Measurements from ENCODE around the gene TIGD3. TPM values are rescaled to one million over a fixed set of nuclear protein-coding genes. Genes with fewer than 3 reads are reported as not detected.
A peak's percentile ranks its signal among the peaks of the same experiment; 100 is the strongest.

The TIGD3 gene
- total and polyA plus RNA-seq, 2 of the 8 experiments (the other 6 are each of a cell fraction or from before 2014, with no cell fraction given), result 1.1 to 1.3 TPM

- TF ChIP-seq CHD7 (IDR thresholded peaks at IDR 0.05; ENCODE audit: insufficient replicate concordance, low read length), result no peak
- no peak for TF ChIP-seq CBX8 (IDR thresholded peaks at IDR 0.05; ENCODE audit: borderline replicate concordance, low read depth, low read length)
- peak; percentile 49 to 55 for TF ChIP-seq RAD21 (IDR thresholded peaks at IDR 0.05 in 1 of 2, conservative IDR thresholded peaks at IDR 0.05 in 1 of 2; ENCODE audit: low read depth in 2 of 2, low read length in 2 of 2)
- peak; percentile 23 to 50 (median 46) for TF ChIP-seq CTCF (IDR thresholded peaks at IDR 0.05; ENCODE audit: control extremely low read depth in 1 of 3, insufficient read depth in 1 of 3, low read depth in 1 of 3, low read length in 3 of 3)
- 0 out of 3 replicates have a peak, but pooled peaks of 1 of the 2 experiments have one; percentile 19 for TF ChIP-seq POLR2A (IDR thresholded peaks at IDR 0.05; ENCODE audit: control extremely low read depth in 1 of 2, low read depth in 2 of 2, low read length in 2 of 2)
- TF ChIP-seq JUND (IDR thresholded peaks at IDR 0.05; ENCODE audit: low read length), result peak; percentile 85
- TF ChIP-seq KDM1A (IDR thresholded peaks at IDR 0.05; ENCODE audit: borderline replicate concordance, low read length), result no peak
Measured at GRCh38 chr11:65382033-65382803, 27.7 kb downstream of the TIGD3 start, which contains the start of gene SLC25A45 (continued).

Measured in H1 (cell line).